IPS DF 4.7 (cell line): ENCODE data around the gene WDFY3.
"Not testable (repeated sequence)": the region's sequence is repeated elsewhere in the genome, so short reads cannot be mapped to it uniquely, and the experiment has no call there.

Experiments
- DNase-seq: peaks from one replicate; pipeline ENCODE4 v3.0.0-alpha.2; 2013; ENCODE audit warnings: low spot score; ENCODE audit errors: extremely low read depth

Gene WDFY3

GRCh38 chr4:84865600-84865999 is 100.9 kb downstream of the WDFY3 start:
- DNase-seq: no peak

GRCh38 chr4:84862064-84862463 is 104.4 kb downstream of the WDFY3 start:
- no peak for DNase-seq

GRCh38 chr4:84857296-84857695 is 109.2 kb downstream of the WDFY3 start:
- no peak for DNase-seq

GRCh38 chr4:84856468-84857049 is 109.9 kb downstream of the WDFY3 start:
- no peak for DNase-seq

- DNase-seq: no peak
These were observed 110.7 kb downstream of the WDFY3 start for GRCh38 chr4:84855774-84856173.

GRCh38 chr4:84852081-84852480 is 114.4 kb downstream of the WDFY3 start:
- no peak for DNase-seq

- DNase-seq: no peak
These were observed 117.3 kb downstream of the WDFY3 start for GRCh38 chr4:84849051-84849640.

GRCh38 chr4:84848432-84848831 is 118.1 kb downstream of the WDFY3 start:
- no peak for DNase-seq

GRCh38 chr4:84847978-84848377 is 118.5 kb downstream of the WDFY3 start:
- DNase-seq: no peak

- no peak for DNase-seq
These were observed 119.5 kb downstream of the WDFY3 start for GRCh38 chr4:84846985-84847384.

GRCh38 chr4:84841435-84841834 is 125.1 kb downstream of the WDFY3 start:
- no peak for DNase-seq

GRCh38 chr4:84837751-84838150 is 128.7 kb downstream of the WDFY3 start:
- no peak for DNase-seq

- DNase-seq: not testable (repeated sequence)
These were observed 136.9 kb downstream of the WDFY3 start for GRCh38 chr4:84829633-84830032.

- DNase-seq: no peak
These were observed 139.8 kb downstream of the WDFY3 start for GRCh38 chr4:84826681-84827080.

- DNase-seq: no peak
These were observed 140.7 kb downstream of the WDFY3 start for GRCh38 chr4:84825701-84826341.

GRCh38 chr4:84821064-84821463 is 145.4 kb downstream of the WDFY3 start:
- DNase-seq: no peak

GRCh38 chr4:84814094-84814750 is 152.3 kb downstream of the WDFY3 start:
- DNase-seq: no peak

- DNase-seq: no peak
These were observed 156.5 kb downstream of the WDFY3 start for GRCh38 chr4:84809946-84810345.

GRCh38 chr4:84808332-84808731 is 158.2 kb downstream of the WDFY3 start:
- no peak for DNase-seq

- not testable (repeated sequence) for DNase-seq
These were observed 159.9 kb downstream of the WDFY3 start for GRCh38 chr4:84806541-84806940.

GRCh38 chr4:84804136-84804535 is 162.4 kb downstream of the WDFY3 start:
- DNase-seq: no peak

- no peak for DNase-seq
These were observed 162.8 kb downstream of the WDFY3 start for GRCh38 chr4:84803720-84804119.
